SK-N-MC (cell line): Measurements from ENCODE around the gene NPSR1.
"Not testable (repeated sequence)": the region's sequence is repeated elsewhere in the genome, so short reads cannot be mapped to it uniquely, and the experiment has no call there.

ENCODE experiments used
- DNase-seq: peaks from one replicate; pipeline ENCODE4 v3.0.0-alpha.2; 2011; ENCODE audit warnings: low read depth, low spot score
- H3K27ac ChIP-seq: fragments of 200-600 bp; sonication (generic); 2 replicates; pipeline ENCODE4 v1.5.1; 2016; ENCODE audit warnings: mixed run types
- H3K36me3 ChIP-seq: fragments of 200-600 bp; sonication (generic); 2 replicates; pipeline ENCODE4 v1.6.1; 2017; ENCODE audit warnings: antibody characterized with exemption, low read length, mixed read lengths; ENCODE audit not compliant: insufficient read depth
- H3K4me3 ChIP-seq: fragments of 200-600 bp; sonication (generic); 2 replicates; pipeline ENCODE4 v1.5.1; 2016
- H3K9ac ChIP-seq: fragments of 200-600 bp; sonication (generic); 2 replicates; pipeline ENCODE4 v1.8.0; 2017; ENCODE audit warnings: mixed run types, mixed read lengths; ENCODE audit not compliant: insufficient read length
- H3K9me3 ChIP-seq: fragments of 200-600 bp; sonication (generic); 2 replicates; pipeline ENCODE4 v1.6.1; 2017; ENCODE audit warnings: low read depth, mild to moderate bottlenecking, antibody characterized with exemption, low read length, moderate library complexity, mixed read lengths
- EZH2 ChIP-seq: fragments of 200-600 bp; sonication (generic); IDR thresholded peaks from one replicate; pipeline ENCODE4 v1.6.1; 2017; ENCODE audit warnings: antibody characterized with exemption
- FOXP2 ChIP-seq: optimal IDR thresholded peaks from 2 replicates; pipeline ENCODE3; 2011; ENCODE audit warnings: mild to moderate bottlenecking, moderate library complexity; ENCODE audit not compliant: insufficient read depth; ENCODE audit errors: extremely low read length, control extremely low read depth
- POLR2AphosphoS5 ChIP-seq: IDR thresholded peaks from 2 replicates; pipeline ENCODE4 v1.6.1; 2012; ENCODE audit warnings: mild to moderate bottlenecking, low read depth, low read length, borderline replicate concordance

NPSR1 gene

DNA sequence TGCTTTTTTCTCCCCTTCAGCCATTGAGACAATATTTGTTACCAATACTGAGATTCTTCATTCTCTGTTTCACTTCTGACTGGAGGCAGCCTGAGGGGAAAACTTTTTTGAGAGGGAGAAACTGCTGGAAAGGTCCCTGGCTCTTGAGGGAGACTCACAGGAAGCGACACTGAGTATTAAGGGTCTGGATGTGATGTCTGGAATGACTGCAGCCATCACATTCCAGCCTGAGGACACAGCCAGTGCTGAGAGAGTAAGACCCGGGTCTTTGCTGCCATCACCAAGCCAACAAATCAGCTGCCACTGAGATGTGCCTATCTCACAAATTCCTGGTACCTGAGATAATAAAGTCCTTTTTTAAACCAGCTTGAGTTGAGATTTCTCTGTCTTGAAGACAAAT is 221.9 kb downstream of the NPSR1 start:
- no peak for TF ChIP-seq FOXP2
- TF ChIP-seq EZH2 = no peak
- no peak for TF ChIP-seq POLR2AphosphoS5
- Histone ChIP-seq H3K9ac (no peak overlapping the region), H3K9me3 (no peaks in the 10 kb centered on the region), H3K27ac (no peak overlapping the region), H3K36me3 (no peaks in the 10 kb centered on the region), H3K4me3 (no peak overlapping the region)
- DNase-seq = no peak

DNA sequence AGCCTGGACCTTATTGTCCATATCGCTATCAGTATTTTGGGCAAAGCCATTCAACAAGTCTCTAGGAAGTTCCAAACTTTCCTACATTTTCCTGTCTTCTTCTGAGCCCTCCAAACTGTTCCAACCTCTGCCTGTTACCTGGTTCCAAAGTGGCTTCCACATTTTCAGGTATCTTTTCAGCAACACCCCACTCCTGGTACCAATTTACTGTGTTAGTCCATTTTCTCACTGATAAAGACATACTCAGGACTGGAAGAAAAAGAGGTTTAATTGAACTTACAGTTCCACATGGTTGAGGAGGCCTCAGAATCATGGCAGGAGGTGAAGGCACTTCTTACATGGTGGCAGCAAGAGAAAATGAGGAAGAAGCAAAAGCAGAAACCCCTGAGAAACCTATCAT is 225.8 kb downstream of the NPSR1 start:
- DNase-seq, H3K9me3 ChIP-seq, H3K27ac ChIP-seq, H3K36me3 ChIP-seq, H3K9ac ChIP-seq, H3K4me3 ChIP-seq: not testable (repeated sequence)

DNA sequence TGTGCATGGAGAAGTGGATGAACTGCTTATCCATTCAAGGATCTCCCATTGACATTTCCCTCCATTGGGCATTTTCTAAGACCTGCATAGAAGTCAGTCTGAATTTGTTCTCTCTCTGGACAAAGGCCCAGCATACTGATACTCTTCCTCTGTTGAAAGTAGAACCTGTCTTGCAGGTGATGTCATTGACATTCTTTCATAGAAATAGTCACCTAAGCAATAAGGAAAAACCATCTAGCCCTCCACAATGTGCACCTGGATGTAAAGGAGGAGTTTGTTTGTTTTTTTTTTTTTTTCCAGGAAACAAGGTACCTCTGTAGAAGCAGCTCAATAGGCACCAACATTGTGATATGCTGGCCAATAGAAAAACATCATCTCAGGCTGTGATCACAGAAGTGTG is 228.8 kb downstream of the NPSR1 start:
- Histone ChIP-seq H3K27ac (no peak overlapping the region), H3K9me3 (no peaks in the 10 kb centered on the region), H3K9ac (no peak overlapping the region), H3K36me3 (no peaks in the 10 kb centered on the region), H3K4me3 (no peak overlapping the region)
- TF ChIP-seq POLR2AphosphoS5 = no peak
- TF ChIP-seq FOXP2 = no peak
- no peak for TF ChIP-seq EZH2
- DNase-seq = no peak

DNA sequence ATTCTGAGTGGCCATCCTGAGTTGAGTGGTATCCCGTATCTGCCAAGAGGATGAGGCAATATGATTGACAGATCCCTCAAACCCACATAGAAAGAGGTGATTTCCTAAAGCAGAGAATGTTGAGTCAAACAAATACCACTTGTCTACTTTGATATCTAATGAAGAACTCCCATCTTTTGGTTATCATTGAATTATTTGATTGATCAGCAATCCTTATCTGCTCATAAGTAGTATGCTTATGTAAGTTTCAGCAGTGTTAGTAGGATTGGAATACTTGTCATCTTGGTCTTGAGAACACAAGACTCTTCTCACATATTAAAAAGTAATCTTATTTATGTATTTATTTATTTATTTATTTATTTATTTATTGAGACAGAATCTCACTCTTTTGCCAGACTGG is 231.9 kb downstream of the NPSR1 start:
- no peak overlapping the region for H3K9ac ChIP-seq
- H3K27ac ChIP-seq = no peak overlapping the region
- DNase-seq = no peak
- H3K36me3 ChIP-seq = no peaks in the 10 kb centered on the region
- no peaks in the 10 kb centered on the region for H3K9me3 ChIP-seq
- no peak overlapping the region for H3K4me3 ChIP-seq
- TF ChIP-seq EZH2 (no peak), POLR2AphosphoS5 (no peak), FOXP2 (no peak)

DNA sequence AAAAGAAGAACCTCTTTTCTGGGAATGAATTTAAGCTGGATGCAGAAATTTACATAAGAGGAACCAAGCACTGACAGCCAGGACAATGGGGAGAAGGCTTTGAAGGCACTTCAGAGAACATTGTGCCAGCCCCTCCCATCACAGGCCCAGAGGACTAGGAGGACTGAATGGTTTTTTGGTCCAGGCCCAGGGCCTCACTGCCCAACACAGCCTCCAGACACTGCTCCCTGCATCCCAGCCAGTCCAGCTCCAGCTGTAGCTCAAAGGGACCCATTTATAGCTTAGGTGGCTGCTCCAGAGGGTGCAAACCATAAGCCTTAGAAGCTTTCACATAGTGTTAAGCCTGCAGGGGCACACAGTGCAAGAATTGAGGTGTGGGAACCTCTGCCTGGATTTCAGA is 237.2 kb downstream of the NPSR1 start:
- H3K9ac ChIP-seq = no peak overlapping the region
- no peak for TF ChIP-seq EZH2
- TF ChIP-seq FOXP2 = no peak
- no peak for TF ChIP-seq POLR2AphosphoS5
- no peak overlapping the region for H3K27ac ChIP-seq
- H3K4me3 ChIP-seq = no peak overlapping the region
- no peaks in the 10 kb centered on the region for H3K36me3 ChIP-seq
- no peaks in the 10 kb centered on the region for H3K9me3 ChIP-seq
- no peak for DNase-seq
